CD4-positive, alpha-beta T cell (primary cell): ENCODE data around the gene EPG5. TPM values are rescaled to one million over a fixed set of nuclear protein-coding genes. Genes with fewer than 3 reads are reported as not detected.

ENCODE experiments used
- ATAC-seq: fragments of 200-7000 bp; cut with Tn5 transposase; one replicate; pipeline ENCODE4 v1.10.0; 2022; ENCODE audit warnings: mild to moderate bottlenecking; ENCODE audit not compliant: poor library complexity
- CTCF ChIA-PET: fragments of 350-600 bp; sonication (Branson Sonifier 250); formaldehyde crosslinking; loops from one replicate; lab custom pipeline; 2021; ENCODE audit warnings: antibody characterized with exemption, inconsistent platforms; lab: Charles Lee
- POLR2A ChIA-PET: fragments of 350-600 bp; sonication (Branson Sonifier 250); formaldehyde crosslinking; loops from one replicate; lab custom pipeline; 2021; ENCODE audit warnings: antibody characterized with exemption, inconsistent platforms; lab: Charles Lee
- DNase-seq, 14 experiments: peaks; one replicate each; pipeline ENCODE4 v3.0.0-alpha.2; 2013 to 2020; ENCODE audit warnings: mixed read lengths in 2 of 14
- H3K27ac ChIP-seq, 2 donors: one replicate each; pipeline versions ENCODE4 v1.5.1 to v1.7.0; 2013; ENCODE audit warnings: low read length in 2 of 2, low read depth in 1 of 2, mild to moderate bottlenecking in 1 of 2
- H3K27me3 ChIP-seq, 2 experiments: 1 replicate in 1 of 2; 2 replicates in 1 of 2; pipeline versions ENCODE4 v1.6.1 to v1.7.0; 2013; ENCODE audit warnings: low read length in 2 of 2, control low read depth in 1 of 2, mild to moderate bottlenecking in 1 of 2, moderate library complexity in 1 of 2; ENCODE audit not compliant: insufficient read depth in 2 of 2, control insufficient read depth in 1 of 2
- H3K36me3 ChIP-seq: one replicate; pipeline ENCODE4 v1.6.1; 2013; ENCODE audit warnings: low read length, control low read depth; ENCODE audit not compliant: insufficient read depth
- H3K4me1 ChIP-seq: one replicate; pipeline ENCODE4 v1.6.1; 2013; ENCODE audit warnings: low read length, control low read depth; ENCODE audit not compliant: insufficient read depth
- H3K4me3 ChIP-seq: one replicate; pipeline ENCODE4 v1.5.1; 2013; ENCODE audit warnings: mild to moderate bottlenecking, low read length, moderate library complexity
- H3K9me3 ChIP-seq, 2 experiments: 1 replicate in 1 of 2; 2 replicates in 1 of 2; pipeline versions ENCODE4 v1.6.1 to v1.7.0; 2013; ENCODE audit warnings: low read length in 2 of 2, mild to moderate bottlenecking in 2 of 2, control low read depth in 1 of 2, moderate library complexity in 1 of 2; ENCODE audit not compliant: control insufficient read depth in 1 of 2, insufficient read depth in 1 of 2
- H3K27ac Mint-ChIP-seq: one replicate; pipeline ENCODE4 v1.8.0; 2020; ENCODE audit warnings: mixed read lengths
- H3K27me3 Mint-ChIP-seq: one replicate; pipeline ENCODE4 v1.8.0; 2021; ENCODE audit warnings: mixed read lengths
- H3K36me3 Mint-ChIP-seq: one replicate; pipeline ENCODE4 v1.8.0; 2021; ENCODE audit warnings: low read depth, mixed read lengths
- H3K4me1 Mint-ChIP-seq: one replicate; pipeline ENCODE4 v1.8.0; 2021; ENCODE audit warnings: low read depth, mixed read lengths
- H3K4me3 Mint-ChIP-seq: one replicate; pipeline ENCODE4 v1.8.0; 2020; ENCODE audit warnings: mild to moderate bottlenecking, mixed read lengths
- H3K9me3 Mint-ChIP-seq: one replicate; pipeline ENCODE4 v1.8.0; 2020; ENCODE audit warnings: mixed read lengths
- CTCF ChIP-seq: fragments of 200-600 bp; IDR thresholded peaks from one replicate; pipeline ENCODE4 v1.8.0; 2022; ENCODE audit warnings: antibody characterized with exemption, mild to moderate bottlenecking
- intact Hi-C, 2 experiments: fragments of 100-400 bp; cut with DNase I in 1 of 2; cut with micrococcal nuclease in 1 of 2; formaldehyde crosslinking; loops; one replicate each; pipeline versions ENCODE4 v1.15.1 to v1.9.0; 2023 to 2025; cut with DNase I, micrococcal nuclease
- total RNA-seq, 174 experiments: library from RNA in 2 of 174; stranded (reverse) in 2 of 174; gene quantifications; one replicate each; pipeline ENCODE4 v1.2.3 and lab custom pipeline; 2021 to 2026

Gene EPG5
- total RNA-seq, 2 experiments from 2014 or later, result 25.3 to 26.9 TPM

- Mint-ChIP-seq H3K4me3 (no peak overlapping the region), H3K27ac (no peak overlapping the region), H3K9me3 (no peaks in the 10 kb centered on the region), H3K36me3 (no peaks in the 10 kb centered on the region), H3K27me3 (no peaks in the 10 kb centered on the region), H3K4me1 (no peaks in the 10 kb centered on the region)
- H3K27ac ChIP-seq, result no peak overlapping the region
- POLR2A ChIA-PET, result no interaction called here
- H3K9me3 ChIP-seq, result no peaks in the 10 kb centered on the region
- no peak for DNase-seq
- no peaks in the 10 kb centered on the region for H3K36me3 ChIP-seq
- no peaks in the 10 kb centered on the region for H3K4me1 ChIP-seq
- CTCF ChIA-PET, result no interaction called here
- no peak for TF ChIP-seq CTCF
- no peak overlapping the region for H3K4me3 ChIP-seq
- no peaks in the 10 kb centered on the region for H3K27me3 ChIP-seq
- intact Hi-C loops, result no loop called here
- no peak for ATAC-seq
These were observed 13.1 kb upstream of the EPG5 start for GRCh38 chr18:45980229-45980628.

- CTCF ChIA-PET, result interaction anchor here (1.6 kb wide), 1 partner anchor 96 kb away, joined by 4 read pairs; no protein-coding TSS in a partner anchor
- Mint-ChIP-seq H3K4me1 (peaks cover 6% of the 10 kb centered on the region), H3K4me3 (no peak overlapping the region), H3K36me3 (no peaks in the 10 kb centered on the region), H3K9me3 (no peaks in the 10 kb centered on the region), H3K27me3 (no peaks in the 10 kb centered on the region), H3K27ac (no peak overlapping the region)
- H3K27me3 ChIP-seq, result no peaks in the 10 kb centered on the region
- H3K4me3 ChIP-seq, result no peak overlapping the region
- POLR2A ChIA-PET, result no interaction called here
- ATAC-seq (no peak), DNase-seq (no peak)
- no peak overlapping the region for H3K27ac ChIP-seq
- intact Hi-C loops, result loop anchor here (5.0 to 10.0 kb wide), 3 partner anchors 44 to 703 kb away; no protein-coding TSS in a partner anchor
- no peaks in the 10 kb centered on the region for H3K4me1 ChIP-seq
- H3K9me3 ChIP-seq, result no peaks in the 10 kb centered on the region
- no peak for TF ChIP-seq CTCF
- H3K36me3 ChIP-seq, result no peaks in the 10 kb centered on the region
These were observed 11.0 kb upstream of the EPG5 start for GRCh38 chr18:45978084-45978483.

- Mint-ChIP-seq H3K4me1 (peaks cover 6% of the 10 kb centered on the region), H3K27me3 (no peaks in the 10 kb centered on the region), H3K4me3 (no peak overlapping the region), H3K9me3 (no peaks in the 10 kb centered on the region), H3K27ac (no peak overlapping the region), H3K36me3 (no peaks in the 10 kb centered on the region)
- TF ChIP-seq CTCF, result no peak
- H3K36me3 ChIP-seq, result no peaks in the 10 kb centered on the region
- H3K27ac ChIP-seq, result no peak overlapping the region
- ChIA-PET CTCF (interaction anchor here (0.7 to 1.6 kb wide), 2 partner anchors 97 to 252 kb away, joined by 4 read pairs; no protein-coding TSS in a partner anchor), POLR2A (no interaction called here)
- H3K9me3 ChIP-seq, result no peaks in the 10 kb centered on the region
- H3K4me1 ChIP-seq, result no peaks in the 10 kb centered on the region
- intact Hi-C loops, result loop anchor here (5.0 to 10.0 kb wide), 3 partner anchors 45 to 702 kb away; no protein-coding TSS in a partner anchor
- no peaks in the 10 kb centered on the region for H3K27me3 ChIP-seq
- ATAC-seq (no peak), DNase-seq (no peak)
- no peak overlapping the region for H3K4me3 ChIP-seq
These were observed 9.8 kb upstream of the EPG5 start for GRCh38 chr18:45976974-45977373.
